ENCODE results near the gene SCEL. TPM values are rescaled to one million over a fixed set of nuclear protein-coding genes. Genes with fewer than 3 reads are reported as not detected.

SCEL gene
- total and polyA plus RNA-seq, 12 donors: 0.07 to 0.11 TPM; not detected in 10

DNA sequence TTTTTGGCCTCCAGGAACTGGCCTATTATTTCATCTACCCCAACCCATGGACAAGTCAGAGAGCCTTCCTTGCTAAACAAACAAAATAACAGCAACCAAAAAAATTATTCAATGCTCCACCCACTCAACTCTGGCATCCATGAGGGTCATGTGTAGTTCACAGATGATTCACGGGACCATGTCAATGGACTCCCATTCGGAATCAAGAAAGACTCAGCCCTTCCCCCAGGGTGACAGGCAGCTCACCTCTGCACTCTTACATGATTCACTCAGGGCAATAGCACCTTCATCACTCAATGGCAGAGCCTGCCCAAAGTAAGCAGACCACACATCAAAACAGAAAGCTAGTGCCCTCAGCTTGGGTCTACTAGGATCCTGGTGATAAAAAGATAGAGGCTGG, 14.3 kb upstream of the SCEL start:
- Histone ChIP-seq H3K4me1 (peaks cover 0 to 9% (median 0%) of the 10 kb centered on the region in 9 donors), H3K9me3 (no peaks in the 10 kb centered on the region), H3K4me3 (no peak overlapping the region), H3K36me3 (no peaks in the 10 kb centered on the region), H3K27ac (no peak overlapping the region), H3K27me3 (peaks cover 0 to 8% (median 0%) of the 10 kb centered on the region in 7 donors)
- TF ChIP-seq, protein P1, sequence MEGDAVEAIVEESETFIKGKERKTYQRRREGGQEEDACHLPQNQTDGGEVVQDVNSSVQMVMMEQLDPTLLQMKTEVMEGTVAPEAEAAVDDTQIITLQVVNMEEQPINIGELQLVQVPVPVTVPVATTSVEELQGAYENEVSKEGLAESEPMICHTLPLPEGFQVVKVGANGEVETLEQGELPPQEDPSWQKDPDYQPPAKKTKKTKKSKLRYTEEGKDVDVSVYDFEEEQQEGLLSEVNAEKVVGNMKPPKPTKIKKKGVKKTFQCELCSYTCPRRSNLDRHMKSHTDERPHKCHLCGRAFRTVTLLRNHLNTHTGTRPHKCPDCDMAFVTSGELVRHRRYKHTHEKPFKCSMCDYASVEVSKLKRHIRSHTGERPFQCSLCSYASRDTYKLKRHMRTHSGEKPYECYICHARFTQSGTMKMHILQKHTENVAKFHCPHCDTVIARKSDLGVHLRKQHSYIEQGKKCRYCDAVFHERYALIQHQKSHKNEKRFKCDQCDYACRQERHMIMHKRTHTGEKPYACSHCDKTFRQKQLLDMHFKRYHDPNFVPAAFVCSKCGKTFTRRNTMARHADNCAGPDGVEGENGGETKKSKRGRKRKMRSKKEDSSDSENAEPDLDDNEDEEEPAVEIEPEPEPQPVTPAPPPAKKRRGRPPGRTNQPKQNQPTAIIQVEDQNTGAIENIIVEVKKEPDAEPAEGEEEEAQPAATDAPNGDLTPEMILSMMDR (IDR thresholded peaks at IDR 0.05): no peak
- intact Hi-C loops (cut with DNase I): no loop called here
- no peak for ATAC-seq
- no peak for DNase-seq
- 84 to 87% methylated on average over 2 of the region's 2 CpGs for WGBS, 2 donors

DNA sequence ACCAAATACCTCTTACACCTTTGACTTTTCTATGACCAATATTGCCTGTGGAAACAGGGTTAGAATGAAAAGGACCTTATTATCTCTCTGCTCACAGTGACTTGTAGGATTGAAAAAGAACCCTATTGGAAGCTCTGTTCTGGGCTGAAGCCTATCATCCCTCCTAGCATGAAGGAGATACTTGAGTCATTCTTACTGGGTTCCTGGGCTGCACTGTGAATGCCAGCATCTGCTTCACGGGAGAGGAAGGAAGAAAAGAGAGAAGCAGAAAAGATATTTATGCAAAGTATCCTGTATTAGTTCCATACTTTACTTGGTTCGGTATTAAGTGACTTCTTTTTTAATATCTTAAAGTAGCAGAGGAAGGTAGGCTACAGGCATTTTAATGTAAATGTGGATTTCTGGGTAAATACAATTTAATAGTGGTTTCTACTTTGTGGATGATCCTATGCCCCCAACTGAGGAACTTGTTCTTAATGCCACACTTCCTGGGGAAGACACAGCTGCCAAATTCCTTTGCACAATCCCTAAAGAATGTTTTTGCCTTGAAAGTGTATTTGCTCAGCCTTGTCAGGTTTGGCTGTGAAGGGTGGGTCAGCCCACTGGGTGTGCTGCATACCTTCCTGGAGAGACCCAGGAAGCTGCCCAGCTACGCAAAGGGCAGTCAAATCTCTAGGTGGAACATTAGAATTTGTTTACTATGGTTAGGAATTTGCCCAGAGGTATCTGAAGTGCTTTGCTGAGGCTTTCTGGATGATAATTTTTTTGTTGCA, 13.7 kb upstream of the SCEL start:
- Histone ChIP-seq H3K27me3 (peaks cover 0 to 8% (median 0%) of the 10 kb centered on the region in 7 donors), H3K36me3 (no peaks in the 10 kb centered on the region), H3K4me3 (no peak overlapping the region), H3K9me3 (no peaks in the 10 kb centered on the region), H3K27ac (no peak overlapping the region), H3K4me1 (peaks cover 0 to 9% (median 0%) of the 10 kb centered on the region in 9 donors)
- no peak for DNase-seq
- intact Hi-C loops (cut with DNase I): no loop called here
- no peak for ATAC-seq
- WGBS, 2 donors: 40 to 53% methylated on average over 3 of the region's 3 CpGs
- TF ChIP-seq, protein P1 (IDR thresholded peaks at IDR 0.05): no peak

DNA sequence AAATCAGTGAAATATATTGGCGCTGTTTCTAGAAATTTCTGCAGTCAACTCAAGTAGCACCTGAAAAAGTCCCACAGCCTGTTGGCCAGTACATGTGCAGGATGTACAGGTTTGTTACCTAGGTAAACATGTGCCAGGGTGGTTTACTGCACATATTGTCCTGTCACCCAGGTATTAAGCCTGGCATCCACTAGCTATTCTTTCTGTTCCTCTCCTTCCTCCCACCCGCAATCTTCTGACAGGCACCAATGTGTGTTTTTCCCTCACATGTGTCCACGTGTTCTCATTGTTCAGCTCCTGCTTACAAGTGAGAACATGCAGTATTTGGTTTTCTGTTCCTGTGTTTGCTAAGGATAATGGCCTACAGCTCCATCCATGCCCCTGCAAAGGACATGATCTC, 13.1 kb upstream of the SCEL start:
- no peak overlapping the region for H3K27ac ChIP-seq
- no peak overlapping the region for H3K4me3 ChIP-seq
- intact Hi-C loops (cut with DNase I): no loop called here
- no peak for ATAC-seq
- TF ChIP-seq, protein P1 (IDR thresholded peaks at IDR 0.05): no peak
- DNase-seq: no peak
- peaks cover 0 to 9% (median 0%) of the 10 kb centered on the region in 9 donors for H3K4me1 ChIP-seq
- H3K36me3 ChIP-seq: no peaks in the 10 kb centered on the region
- H3K27me3 ChIP-seq: peaks cover 0 to 8% (median 0%) of the 10 kb centered on the region in 7 donors
- H3K9me3 ChIP-seq: no peaks in the 10 kb centered on the region
- WGBS, 2 donors: 95 to 99% methylated on average over 3 of the region's 3 CpGs

DNA sequence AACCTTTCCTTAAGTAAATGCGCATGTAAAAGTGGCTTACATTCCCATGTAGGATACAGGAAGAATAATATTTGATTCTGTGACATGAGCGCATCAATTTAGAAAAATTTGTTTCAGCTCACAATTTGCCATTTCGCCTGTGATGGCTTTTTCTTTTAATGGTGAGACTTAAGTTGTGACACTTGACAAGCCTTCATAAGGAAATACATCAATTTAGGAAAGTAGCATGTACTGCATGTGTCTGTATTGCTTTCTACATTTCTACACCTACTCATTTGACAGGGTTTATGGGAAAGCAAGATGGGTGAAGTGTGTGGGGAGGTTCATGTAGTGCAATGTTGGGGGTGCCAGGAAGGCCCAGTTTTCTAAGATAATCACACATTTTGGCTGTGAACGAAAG, 12.1 kb upstream of the SCEL start:
- intact Hi-C loops (cut with DNase I): no loop called here
- no peaks in the 10 kb centered on the region for H3K36me3 ChIP-seq
- no peak overlapping the region for H3K4me3 ChIP-seq
- WGBS, 2 donors: 90 to 94% methylated on average over 4 of the region's 4 CpGs
- peaks cover 0 to 8% (median 0%) of the 10 kb centered on the region in 7 donors for H3K27me3 ChIP-seq
- no peak overlapping the region for H3K27ac ChIP-seq
- H3K4me1 ChIP-seq: peaks cover 0 to 9% (median 0%) of the 10 kb centered on the region in 9 donors
- no peak for ATAC-seq
- H3K9me3 ChIP-seq: no peaks in the 10 kb centered on the region
- no peak for DNase-seq
- TF ChIP-seq, protein P1 (IDR thresholded peaks at IDR 0.05): no peak

All from heart right ventricle (tissue), 16 donors.